C4-2B (cell line): ENCODE results near the gene PCSK5.

Experiments used
- H3K27ac ChIP-seq: fragments of 450-650 bp; 2 replicates; pipeline ENCODE4 v1.5.1; 2017
- ZFX ChIP-seq: fragments of 450-650 bp; IDR thresholded peaks from 2 replicates; pipeline ENCODE4 v1.6.1; 2017
- TF ChIP-seq, protein P1 (sequence below): fragments of 450-650 bp; conservative IDR thresholded peaks from 2 replicates; pipeline ENCODE4 v1.5.1; 2017; ENCODE audit warnings: mild to moderate bottlenecking

Gene PCSK5

DNA sequence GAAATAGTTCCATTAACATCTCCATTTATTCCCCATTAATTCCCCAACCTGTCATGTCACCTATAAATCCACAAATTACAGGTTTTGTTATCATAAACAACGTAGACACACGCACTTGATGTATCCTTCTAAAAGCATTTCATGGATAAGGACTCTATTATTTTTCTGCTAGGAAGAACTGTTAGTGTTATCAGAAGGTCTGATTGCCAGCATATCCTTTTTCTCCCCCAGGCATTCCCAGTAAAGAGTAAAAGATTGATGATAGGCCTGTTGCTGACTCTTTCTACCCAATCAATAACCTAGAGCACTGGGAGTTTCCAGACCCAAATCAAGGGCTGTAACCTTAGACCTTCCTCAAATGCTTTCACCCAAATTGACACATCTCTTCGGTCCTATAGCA is 442.9 kb downstream of the PCSK5 start:
- no peak overlapping the region for H3K27ac ChIP-seq
- no peak for TF ChIP-seq ZFX
- TF ChIP-seq, protein P1, sequence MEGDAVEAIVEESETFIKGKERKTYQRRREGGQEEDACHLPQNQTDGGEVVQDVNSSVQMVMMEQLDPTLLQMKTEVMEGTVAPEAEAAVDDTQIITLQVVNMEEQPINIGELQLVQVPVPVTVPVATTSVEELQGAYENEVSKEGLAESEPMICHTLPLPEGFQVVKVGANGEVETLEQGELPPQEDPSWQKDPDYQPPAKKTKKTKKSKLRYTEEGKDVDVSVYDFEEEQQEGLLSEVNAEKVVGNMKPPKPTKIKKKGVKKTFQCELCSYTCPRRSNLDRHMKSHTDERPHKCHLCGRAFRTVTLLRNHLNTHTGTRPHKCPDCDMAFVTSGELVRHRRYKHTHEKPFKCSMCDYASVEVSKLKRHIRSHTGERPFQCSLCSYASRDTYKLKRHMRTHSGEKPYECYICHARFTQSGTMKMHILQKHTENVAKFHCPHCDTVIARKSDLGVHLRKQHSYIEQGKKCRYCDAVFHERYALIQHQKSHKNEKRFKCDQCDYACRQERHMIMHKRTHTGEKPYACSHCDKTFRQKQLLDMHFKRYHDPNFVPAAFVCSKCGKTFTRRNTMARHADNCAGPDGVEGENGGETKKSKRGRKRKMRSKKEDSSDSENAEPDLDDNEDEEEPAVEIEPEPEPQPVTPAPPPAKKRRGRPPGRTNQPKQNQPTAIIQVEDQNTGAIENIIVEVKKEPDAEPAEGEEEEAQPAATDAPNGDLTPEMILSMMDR, result no peak

DNA sequence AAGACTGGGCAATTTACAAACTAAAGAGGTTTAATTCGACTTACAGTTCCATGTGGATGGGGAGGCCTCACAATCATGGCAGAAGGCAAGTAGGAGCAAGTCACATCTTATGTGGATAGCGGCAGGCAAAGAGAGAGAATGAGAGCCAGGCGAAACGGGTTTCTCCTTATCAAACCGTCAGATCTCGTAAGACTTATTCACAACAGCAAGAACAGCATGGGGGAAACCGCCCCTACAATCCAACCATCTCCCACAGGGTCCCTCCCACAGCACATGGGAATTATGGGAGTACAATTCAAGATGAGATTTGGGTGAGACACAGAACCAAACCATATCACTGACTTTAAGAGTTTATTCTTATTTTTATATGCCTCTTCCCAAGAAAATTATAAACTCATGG is 443.5 kb downstream of the PCSK5 start:
- H3K27ac ChIP-seq, result no peak overlapping the region
- TF ChIP-seq ZFX, result no peak
- TF ChIP-seq, protein P1, result no peak

DNA sequence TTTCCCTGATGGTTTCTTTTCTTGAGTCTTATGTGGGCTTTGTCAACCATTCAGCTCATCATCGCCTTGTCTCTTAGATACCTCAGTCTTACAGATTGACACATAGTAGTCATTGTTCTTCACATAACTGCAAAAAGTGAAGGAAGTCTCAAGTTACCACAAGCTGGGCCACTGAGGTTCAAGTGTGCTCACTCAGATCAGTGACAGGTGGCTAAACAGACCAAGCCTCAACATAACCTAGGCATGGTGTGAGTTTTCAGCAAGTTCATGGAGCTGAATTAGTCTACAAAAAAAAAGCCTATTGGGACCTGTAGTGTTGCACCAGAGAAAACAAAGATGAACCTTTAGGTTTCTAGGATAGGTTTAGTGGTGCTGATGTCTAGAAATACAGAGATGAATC is 445.6 kb downstream of the PCSK5 start:
- TF ChIP-seq, protein P1, result no peak
- no peak for TF ChIP-seq ZFX
- H3K27ac ChIP-seq, result no peak overlapping the region

DNA sequence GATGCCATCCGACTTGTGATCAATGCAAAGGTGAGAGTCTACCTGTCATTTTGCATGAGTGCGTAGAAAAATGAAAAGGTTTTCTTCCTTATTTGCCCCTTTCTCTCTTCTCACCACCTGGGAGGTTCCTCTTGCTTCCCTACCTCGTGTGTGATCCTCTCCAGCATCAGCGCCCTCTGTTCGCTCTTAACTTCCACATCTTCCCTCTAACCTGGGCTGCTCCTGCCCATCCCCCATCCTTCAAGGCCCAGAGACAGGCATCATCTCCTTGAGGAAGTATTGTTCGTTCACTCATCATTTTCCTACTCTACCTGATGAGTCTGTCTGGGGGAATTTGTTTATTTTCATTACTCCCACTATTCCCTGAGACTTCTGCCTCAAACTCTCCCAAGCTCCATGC is 447.9 kb downstream of the PCSK5 start:
- TF ChIP-seq ZFX, result no peak
- TF ChIP-seq, protein P1, result no peak
- H3K27ac ChIP-seq, result no peak overlapping the region

DNA sequence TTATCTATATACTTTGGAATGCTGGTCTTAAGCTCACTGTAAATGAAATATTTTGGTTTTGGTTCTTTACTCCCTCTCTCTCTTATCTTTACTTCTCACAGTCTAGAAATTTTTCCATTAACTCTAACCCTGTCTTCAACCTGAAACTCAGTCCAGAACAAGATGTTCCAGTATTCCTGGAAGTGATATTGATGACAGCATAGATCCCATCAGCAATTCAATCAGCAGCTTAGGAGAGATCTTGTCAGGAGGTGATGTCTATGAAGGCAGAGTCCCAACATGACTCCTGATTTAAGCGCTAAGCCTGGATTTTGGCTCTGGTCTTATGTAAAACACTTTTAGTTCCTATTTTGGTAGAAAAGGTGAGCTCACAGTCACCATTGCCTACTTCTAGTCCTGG is 451.1 kb downstream of the PCSK5 start:
- TF ChIP-seq ZFX, result no peak
- TF ChIP-seq, protein P1, result no peak
- H3K27ac ChIP-seq, result no peak overlapping the region

DNA sequence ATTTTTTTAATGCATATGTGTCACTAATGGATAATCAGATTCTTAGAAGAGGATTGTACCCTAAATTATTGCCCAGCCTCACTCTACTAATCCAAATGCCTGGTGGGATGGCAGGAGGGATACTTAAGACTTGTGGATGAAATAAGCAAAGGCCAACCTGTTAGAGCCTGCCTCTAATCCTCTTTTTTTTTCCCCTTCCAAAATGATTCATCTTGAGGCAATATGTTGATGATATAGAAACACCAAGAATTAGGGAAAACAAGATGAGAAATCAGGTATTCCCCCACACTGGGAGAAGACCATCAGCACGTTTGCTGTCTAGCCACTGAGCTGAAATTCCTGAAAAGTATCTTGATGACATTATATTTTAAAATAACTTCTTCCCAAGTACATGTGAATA is 451.7 kb downstream of the PCSK5 start:
- no peak overlapping the region for H3K27ac ChIP-seq
- TF ChIP-seq, protein P1, result no peak
- TF ChIP-seq ZFX, result no peak

DNA sequence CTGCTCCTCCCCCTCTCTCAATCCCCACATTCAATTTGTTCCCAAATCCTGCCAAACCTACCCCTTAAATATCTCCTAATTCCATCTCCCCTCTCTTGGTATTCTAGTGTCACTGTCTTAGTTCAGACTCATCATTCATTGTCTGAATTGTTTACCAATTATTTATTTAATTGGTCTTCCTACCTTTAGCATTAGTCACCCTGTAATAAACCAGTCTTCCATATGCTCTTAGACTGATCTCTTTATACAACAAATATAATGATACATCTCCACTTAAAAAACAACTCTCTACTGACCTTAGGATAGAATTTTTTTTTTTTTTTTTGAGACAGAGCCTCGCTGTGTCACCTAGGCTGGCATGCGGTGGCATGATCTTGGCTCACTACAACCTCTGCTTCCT is 452.4 kb downstream of the PCSK5 start:
- TF ChIP-seq, protein P1, result no peak
- no peak for TF ChIP-seq ZFX
- H3K27ac ChIP-seq, result no peak overlapping the region
